ENCODE measurements around the gene TSHZ3. TPM values are rescaled to one million over a fixed set of nuclear protein-coding genes. Genes with fewer than 3 reads are reported as not detected.
A peak's percentile ranks its signal among the peaks of the same experiment; 100 is the strongest.

The TSHZ3 gene
- total and polyA plus RNA-seq, 2 of the 8 experiments (the other 6 are each of a cell fraction or from before 2014, with no cell fraction given), result 3.1 to 12.3 TPM

DNA sequence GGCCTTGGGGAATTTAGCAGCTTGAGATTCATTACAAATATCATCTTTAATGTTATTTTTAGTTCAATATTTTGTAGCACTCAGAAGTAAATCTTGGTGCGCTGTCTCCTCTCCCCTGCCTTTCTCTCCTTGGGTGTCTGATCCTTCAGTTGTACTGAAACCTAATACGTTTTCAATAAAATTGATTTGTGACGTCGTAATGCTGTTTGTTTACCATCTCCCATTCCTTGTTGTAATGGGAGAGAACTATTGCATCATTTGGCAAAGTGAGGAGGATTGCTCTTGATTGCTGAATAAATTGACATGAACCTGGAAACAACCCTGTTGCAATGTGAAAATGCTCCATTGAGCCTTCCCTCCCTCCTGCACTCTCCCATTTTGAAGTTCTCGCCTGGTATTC is 43.2 kb upstream of the TSHZ3 start:
- Histone ChIP-seq H2BK5ac (ENCODE audit: low read depth, low read length) (no peak overlapping the region; the same call in 1 of the 2 replicates), H2AFZ (ENCODE audit: low read length) (peak overlapping the region; percentile 15; the same call in 1 of the 2 replicates), H3K9ac (replicated peaks in 1 of 4; ENCODE audit: extremely low read depth in 1 of 4, low read depth in 3 of 4, low read length in 3 of 4) (no peak overlapping the region)

More for the DNA sequence above, 43.2 kb upstream of the TSHZ3 start:
- H3K36me3 ChIP-seq (ENCODE audit: control insufficient read depth in 2 of 4, insufficient read depth in 4 of 4, low read length in 3 of 4), result no peaks in the 10 kb centered on the region
- no peaks in the 10 kb centered on the region for H3K9me3 ChIP-seq (ENCODE audit: insufficient read depth in 2 of 2, low read depth in 1 of 2, low read length in 1 of 2)
- DNase-seq (ENCODE audit: low read depth in 1 of 2, low spot score in 2 of 2), result no peak
- no peaks in the 10 kb centered on the region for H4K20me1 ChIP-seq (replicated peaks in 1 of 2; ENCODE audit: control insufficient read depth in 1 of 2, insufficient read depth in 2 of 2, low read length in 2 of 2)
- no peak overlapping the region for H3K56ac ChIP-seq (replicated peaks; ENCODE audit: insufficient read length, low read depth, low read length)
- H4K91ac ChIP-seq (replicated peaks; ENCODE audit: insufficient read length, low read length), result no peak overlapping the region
- TF ChIP-seq CREB1 (IDR thresholded peaks at IDR 0.05), result no peak
- TF ChIP-seq CEBPB (IDR thresholded peaks at IDR 0.05; ENCODE audit: low read depth, low read length), result peak; percentile 60; the same call in 1 of the 2 replicates
- no peak for TF ChIP-seq EZH2 (IDR thresholded peaks at IDR 0.05; ENCODE audit: low read depth, low read length, severe bottlenecking)
- TF ChIP-seq, protein P1, sequence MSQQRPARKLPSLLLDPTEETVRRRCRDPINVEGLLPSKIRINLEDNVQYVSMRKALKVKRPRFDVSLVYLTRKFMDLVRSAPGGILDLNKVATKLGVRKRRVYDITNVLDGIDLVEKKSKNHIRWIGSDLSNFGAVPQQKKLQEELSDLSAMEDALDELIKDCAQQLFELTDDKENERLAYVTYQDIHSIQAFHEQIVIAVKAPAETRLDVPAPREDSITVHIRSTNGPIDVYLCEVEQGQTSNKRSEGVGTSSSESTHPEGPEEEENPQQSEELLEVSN (IDR thresholded peaks at IDR 0.05), result no peak
- TF ChIP-seq JUND (IDR thresholded peaks at IDR 0.05; ENCODE audit: low read length), result no peak
- TF ChIP-seq TBP (IDR thresholded peaks at IDR 0.05; ENCODE audit: low read depth, low read length), result no peak
- TF ChIP-seq TEAD4 (IDR thresholded peaks at IDR 0.05; ENCODE audit: low read depth, low read length), result no peak
- TF ChIP-seq SP4 (IDR thresholded peaks at IDR 0.05; ENCODE audit: low read length), result no peak
- 92% methylated on average over 5 of the region's 5 CpGs; no CpG with 5 or more reads in 1 of the 2 experiments for WGBS, 2 experiments (ENCODE audit: extremely low coverage in 1 of 2, insufficient coverage in 1 of 2, insufficient read length in 1 of 2, insufficient replicate concordance in 2 of 2, low coverage in 1 of 2, low lambda C conversion rate in 2 of 2, missing lambda C conversion rate in 1 of 2)
- no peak overlapping the region for H2BK120ac ChIP-seq (replicated peaks; ENCODE audit: low read depth, low read length)
- no peak overlapping the region for H3K4me2 ChIP-seq (ENCODE audit: insufficient read depth in 1 of 2, low read depth in 2 of 2, low read length in 2 of 2)
- peaks cover 0 to 3% (median 1%) of the 10 kb centered on the region in 4 experiments; a peak in 2 of 7 replicates for H3K4me1 ChIP-seq (replicated peaks in 1 of 4; ENCODE audit: control insufficient read depth in 3 of 4, insufficient read depth in 4 of 4, low read length in 3 of 4)
- no peak overlapping the region for H3K14ac ChIP-seq (ENCODE audit: insufficient read length)
- no peaks in the 10 kb centered on the region for H3K27me3 ChIP-seq (replicated peaks in 1 of 4; ENCODE audit: control insufficient read depth in 3 of 4, extremely low read depth in 1 of 4, insufficient read depth in 3 of 4, low read length in 3 of 4)
- no peak overlapping the region for H3K23ac ChIP-seq (ENCODE audit: insufficient read length)
- H3K79me1 ChIP-seq (ENCODE audit: low read depth, low read length), result no peaks in the 10 kb centered on the region
- H3K27ac ChIP-seq (ENCODE audit: low read depth, low read length), result no peak overlapping the region
- no peak overlapping the region for H3K4me3 ChIP-seq (ENCODE audit: extremely low read depth in 1 of 4, insufficient read depth in 2 of 4, low read depth in 3 of 4, low read length in 4 of 4)
- ChIA-PET CTCF (ENCODE audit: partially characterized antibody) (no interaction called here), POLR2A (ENCODE audit: partially characterized antibody) (interaction anchor here (0.8 to 2.4 kb wide), 2 partner anchors 12 to 26 kb away, joined by 4 to 10 read pairs; no protein-coding TSS in a partner anchor)
- H3K4ac ChIP-seq (replicated peaks; ENCODE audit: insufficient read length, low read depth, low read length), result no peak overlapping the region
- H2BK15ac ChIP-seq (ENCODE audit: low read length), result no peak overlapping the region
- H4K8ac ChIP-seq (ENCODE audit: extremely low read depth, insufficient read depth, low read length), result no peak overlapping the region
- H4K5ac ChIP-seq (ENCODE audit: insufficient read length, low read depth, low read length), result no peak overlapping the region
- H2BK12ac ChIP-seq (ENCODE audit: low read depth, low read length), result peak overlapping the region; percentile 85
- no peak for FAIRE-seq
- no peak overlapping the region for H2BK20ac ChIP-seq (ENCODE audit: low read length)
- H3K23me2 ChIP-seq (ENCODE audit: low read depth, low read length), result no peaks in the 10 kb centered on the region; the same call in 1 of the 2 replicates
- no peak overlapping the region for H2AK5ac ChIP-seq (ENCODE audit: low read depth, low read length)
- no peaks in the 10 kb centered on the region for H3K79me2 ChIP-seq (ENCODE audit: control insufficient read depth in 1 of 2, insufficient read depth in 2 of 2, low read length in 2 of 2)
- 0 out of 2 replicates have a peak overlapping the region, but pooled peaks have one; percentile 3 for H3K18ac ChIP-seq (ENCODE audit: extremely low read depth, low read length)
